Fibroblast of the conjunctiva (primary cell): ENCODE data around the gene SLC4A1.
A peak's percentile ranks its signal among the peaks of the same experiment; 100 is the strongest.

Experiments used
- DNase-seq: peaks from one replicate; pipeline ENCODE4 v3.0.0-alpha.2; 2010; ENCODE audit warnings: low read depth

Gene SLC4A1

GRCh38 chr17:44220213-44221083 is 47.5 kb downstream of the SLC4A1 start:
- no peak for DNase-seq

GRCh38 chr17:44219616-44220212 is 48.2 kb downstream of the SLC4A1 start, which contains the start of gene UBTF:
TSS of gene UBTF (minus strand) at chr17:44219675. CDS start at chr17:44218229, 1,446 bp downstream.
- DNase-seq, result no peak

GRCh38 chr17:44219108-44219615 is 48.8 kb downstream of the SLC4A1 start:
- no peak for DNase-seq

GRCh38 chr17:44218344-44219107 is 49.4 kb downstream of the SLC4A1 start:
- peak; percentile 81 for DNase-seq

GRCh38 chr17:44217738-44218343 is 50.1 kb downstream of the SLC4A1 start:
- DNase-seq, result no peak

- no peak for DNase-seq
Measured at GRCh38 chr17:44216694-44217093, 51.2 kb downstream of the SLC4A1 start.

- DNase-seq, result no peak
Measured at GRCh38 chr17:44216173-44216572, 51.8 kb downstream of the SLC4A1 start.

GRCh38 chr17:44214896-44215295 is 53.0 kb downstream of the SLC4A1 start:
- DNase-seq, result no peak

- DNase-seq, result no peak
Measured at GRCh38 chr17:44214230-44214494, 53.8 kb downstream of the SLC4A1 start.

GRCh38 chr17:44213403-44214229 is 54.3 kb downstream of the SLC4A1 start:
- DNase-seq, result no peak

GRCh38 chr17:44212507-44213402 is 55.2 kb downstream of the SLC4A1 start:
- DNase-seq, result no peak

- DNase-seq, result no peak
Measured at GRCh38 chr17:44211281-44212265, 56.4 kb downstream of the SLC4A1 start.

GRCh38 chr17:44210342-44211192 is 57.4 kb downstream of the SLC4A1 start:
- peak; percentile 80 for DNase-seq

- no peak for DNase-seq
Measured at GRCh38 chr17:44209786-44210341, 58.1 kb downstream of the SLC4A1 start.

GRCh38 chr17:44207743-44208142 is 60.2 kb downstream of the SLC4A1 start:
- DNase-seq, result no peak

- DNase-seq, result no peak
Measured at GRCh38 chr17:44207319-44207718, 60.6 kb downstream of the SLC4A1 start.

GRCh38 chr17:44206825-44207155 is 61.1 kb downstream of the SLC4A1 start:
- DNase-seq, result no peak
